T47D (cell line): ENCODE data around the gene NCAPH2.

Experiments
- DNase-seq, 2 experiments: peaks; one replicate each; pipeline versions ENCODE4 v3.0.0 to v3.0.0-alpha.2; 2011 to 2012; ENCODE audit warnings: low read depth in 1 of 2, low spot score in 1 of 2
- JUND ChIP-seq: IDR thresholded peaks from 2 replicates; pipeline ENCODE4 v1.6.1; 2012; ENCODE audit warnings: low read depth
- in situ Hi-C: cut with HindIII; loops from 2 replicates; pipeline ENCODE4 v1.10.0; 2016; ENCODE audit warnings: low sequenced_read_pairs, low pct_unique_long_range_greater_than_20kb

The NCAPH2 gene

DNA sequence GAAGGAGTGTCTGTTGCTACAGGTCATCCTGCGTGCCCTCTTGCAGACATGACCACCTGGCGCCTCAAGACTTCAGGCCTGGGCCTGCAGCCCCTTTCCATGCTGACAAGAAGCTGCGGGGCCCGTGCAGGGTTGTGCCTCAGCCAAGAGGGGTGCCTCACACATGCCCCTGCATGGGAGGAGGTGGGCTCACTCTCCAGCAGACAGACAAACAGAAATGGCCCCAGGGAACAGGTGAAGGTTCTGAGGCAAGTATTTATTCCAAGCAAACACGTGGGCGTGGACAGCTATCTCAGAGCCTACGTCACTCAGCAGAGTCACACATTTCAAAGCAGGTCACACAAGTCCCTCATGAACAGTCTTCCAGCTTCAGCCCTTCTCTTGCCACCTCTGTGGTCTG is 60.6 kb downstream of the NCAPH2 start:
- TF ChIP-seq JUND = no peak
- in situ Hi-C loops = no loop called here
- DNase-seq = peak in 1 of 2 experiments; percentile 25

- in situ Hi-C loops = no loop called here
- TF ChIP-seq JUND = no peak
- no peak for DNase-seq
Observed at GRCh38 chr22:50569041-50569459, 61.0 kb downstream of the NCAPH2 start.

- TF ChIP-seq JUND = no peak
- DNase-seq = no peak
- in situ Hi-C loops = no loop called here
Observed at GRCh38 chr22:50569896-50570535, 62.0 kb downstream of the NCAPH2 start.

DNA sequence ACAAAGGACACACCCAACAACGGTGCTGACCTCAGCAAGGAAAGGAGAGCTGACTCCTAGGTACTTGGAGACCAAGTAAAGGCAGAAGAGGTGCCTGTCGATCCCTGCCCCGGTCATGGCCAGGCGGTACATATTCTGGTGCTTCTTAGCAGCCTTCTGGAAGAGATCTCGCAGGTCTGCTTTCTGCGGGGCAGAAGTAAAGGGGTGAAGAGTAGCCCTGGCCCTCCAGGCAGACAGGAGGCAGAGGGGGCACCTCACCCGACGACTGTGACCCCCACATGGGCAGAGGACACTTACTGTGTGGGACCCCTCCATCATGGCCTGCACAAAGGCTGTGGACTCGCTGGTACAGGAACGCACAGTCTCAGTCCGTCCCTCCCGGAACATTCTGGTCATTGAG is 62.8 kb downstream of the NCAPH2 start:
- in situ Hi-C loops = no loop called here
- no peak for TF ChIP-seq JUND
- no peak for DNase-seq

GRCh38 chr22:50571264-50572175 is 63.5 kb downstream of the NCAPH2 start:
- in situ Hi-C loops = no loop called here
- TF ChIP-seq JUND = no peak
- no peak for DNase-seq

DNA sequence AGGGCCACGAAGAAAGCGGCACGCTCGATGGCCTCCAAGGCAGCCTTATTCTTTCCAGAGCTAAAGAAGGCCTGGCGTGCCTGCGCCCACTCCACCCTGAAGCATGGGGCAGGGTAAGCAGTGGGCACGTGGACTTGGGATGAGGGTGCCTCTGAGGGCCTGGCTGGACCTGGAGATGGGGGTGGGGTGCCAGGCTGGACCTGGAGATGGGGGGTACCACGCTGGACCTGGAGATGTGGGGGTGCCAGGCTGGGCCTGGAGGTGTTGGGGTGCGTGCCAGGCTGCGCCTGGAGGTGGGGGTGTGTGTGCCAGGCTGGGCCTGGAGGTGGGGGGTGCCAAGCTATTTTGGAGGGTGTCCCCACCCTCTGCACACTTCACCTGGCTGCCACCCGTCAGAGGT is 64.9 kb downstream of the NCAPH2 start:
- no peak for TF ChIP-seq JUND
- no peak for DNase-seq
- in situ Hi-C loops = no loop called here

- TF ChIP-seq JUND = no peak
- in situ Hi-C loops = no loop called here
- no peak for DNase-seq
Observed at GRCh38 chr22:50573491-50574382, 65.7 kb downstream of the NCAPH2 start.

GRCh38 chr22:50574383-50574755 is 66.3 kb downstream of the NCAPH2 start:
- TF ChIP-seq JUND = no peak
- DNase-seq = no peak
- in situ Hi-C loops = no loop called here
